ENCODE results near the gene GARNL3.

Gene GARNL3

GRCh38 chr9:127404631-127405030 is 140.1 kb downstream of the GARNL3 start:
- no peak overlapping the region for H3K9ac ChIP-seq (ENCODE audit: low read length)
- H4K20me1 ChIP-seq (ENCODE audit: insufficient read depth, low read length): no peaks in the 10 kb centered on the region
- H3K36me3 ChIP-seq (ENCODE audit: insufficient read depth, low read length): no peaks in the 10 kb centered on the region
- H3K9me3 ChIP-seq (ENCODE audit: low read length): no peaks in the 10 kb centered on the region
- no peaks in the 10 kb centered on the region for H3K4me1 ChIP-seq (ENCODE audit: insufficient read depth, low read length, severe bottlenecking)
- no peak overlapping the region for H3K4me3 ChIP-seq (ENCODE audit: low read depth, low read length, poor library complexity, severe bottlenecking)
- TF ChIP-seq CTCF (IDR thresholded peaks at IDR 0.05; ENCODE audit: low read length) (no peak), EZH2 (IDR thresholded peaks at IDR 0.05; ENCODE audit: borderline replicate concordance, low read length) (no peak)
- no peaks in the 10 kb centered on the region for H3F3A ChIP-seq (ENCODE audit: insufficient read depth, low read length)
- no peaks in the 10 kb centered on the region for H3K79me2 ChIP-seq (ENCODE audit: insufficient read depth, low read length)
- no peak overlapping the region for H2AFZ ChIP-seq (ENCODE audit: low read length)
- no peaks in the 10 kb centered on the region for H3K9me2 ChIP-seq (ENCODE audit: low read depth, low read length)
- H3K27ac ChIP-seq (ENCODE audit: low read depth, low read length, poor library complexity, severe bottlenecking): no peak overlapping the region
- H3K27me3 ChIP-seq (ENCODE audit: insufficient read depth, low read length): no peaks in the 10 kb centered on the region
- H3K4me2 ChIP-seq (ENCODE audit: low read length): no peak overlapping the region

- Histone ChIP-seq H3K27ac (ENCODE audit: low read depth, low read length, poor library complexity, severe bottlenecking) (no peak overlapping the region), H3K9me3 (ENCODE audit: low read length) (no peaks in the 10 kb centered on the region), H3K36me3 (ENCODE audit: insufficient read depth, low read length) (no peaks in the 10 kb centered on the region), H4K20me1 (ENCODE audit: insufficient read depth, low read length) (no peaks in the 10 kb centered on the region), H3K4me2 (ENCODE audit: low read length) (no peak overlapping the region), H2AFZ (ENCODE audit: low read length) (no peak overlapping the region), H3K79me2 (ENCODE audit: insufficient read depth, low read length) (no peaks in the 10 kb centered on the region), H3K9ac (ENCODE audit: low read length) (no peak overlapping the region), H3K9me2 (ENCODE audit: low read depth, low read length) (no peaks in the 10 kb centered on the region), H3K4me1 (ENCODE audit: insufficient read depth, low read length, severe bottlenecking) (no peaks in the 10 kb centered on the region), H3K27me3 (ENCODE audit: insufficient read depth, low read length) (no peaks in the 10 kb centered on the region), H3F3A (ENCODE audit: insufficient read depth, low read length) (no peaks in the 10 kb centered on the region), H3K4me3 (ENCODE audit: low read depth, low read length, poor library complexity, severe bottlenecking) (no peak overlapping the region)
- TF ChIP-seq CTCF (IDR thresholded peaks at IDR 0.05; ENCODE audit: low read length): no peak
- no peak for TF ChIP-seq EZH2 (IDR thresholded peaks at IDR 0.05; ENCODE audit: borderline replicate concordance, low read length)
Measured at GRCh38 chr9:127405344-127406125, 141.0 kb downstream of the GARNL3 start.

GRCh38 chr9:127406799-127407491 is 142.4 kb downstream of the GARNL3 start:
- no peak for TF ChIP-seq EZH2 (IDR thresholded peaks at IDR 0.05; ENCODE audit: borderline replicate concordance, low read length)
- no peak for TF ChIP-seq CTCF (IDR thresholded peaks at IDR 0.05; ENCODE audit: low read length)
- Histone ChIP-seq H3K27me3 (ENCODE audit: insufficient read depth, low read length) (no peaks in the 10 kb centered on the region), H3K4me3 (ENCODE audit: low read depth, low read length, poor library complexity, severe bottlenecking) (no peak overlapping the region), H4K20me1 (ENCODE audit: insufficient read depth, low read length) (no peaks in the 10 kb centered on the region), H3K9me2 (ENCODE audit: low read depth, low read length) (no peaks in the 10 kb centered on the region), H3K36me3 (ENCODE audit: insufficient read depth, low read length) (no peaks in the 10 kb centered on the region), H3K79me2 (ENCODE audit: insufficient read depth, low read length) (no peaks in the 10 kb centered on the region), H3K4me2 (ENCODE audit: low read length) (no peak overlapping the region), H2AFZ (ENCODE audit: low read length) (no peak overlapping the region), H3F3A (ENCODE audit: insufficient read depth, low read length) (no peaks in the 10 kb centered on the region), H3K9me3 (ENCODE audit: low read length) (no peaks in the 10 kb centered on the region), H3K9ac (ENCODE audit: low read length) (no peak overlapping the region), H3K4me1 (ENCODE audit: insufficient read depth, low read length, severe bottlenecking) (no peaks in the 10 kb centered on the region), H3K27ac (ENCODE audit: low read depth, low read length, poor library complexity, severe bottlenecking) (no peak overlapping the region)

All from OCI-LY1 (cell line).